Activated CD8-positive, alpha-beta T cell treated with anti-CD3 and anti-CD28 coated beads for 36 hours (primary cell): ENCODE data around the gene KRT26. TPM values are rescaled to one million over a fixed set of nuclear protein-coding genes. Genes with fewer than 3 reads are reported as not detected.
"Not testable (repeated sequence)": the region's sequence is repeated elsewhere in the genome, so short reads cannot be mapped to it uniquely, and the experiment has no call there.

ENCODE experiments used
- ATAC-seq: fragments of 200-7000 bp; cut with Tn5 transposase; one replicate; pipeline ENCODE4 v1.10.0; 2021; ENCODE audit warnings: mild to moderate bottlenecking, moderate library complexity
- CTCF ChIA-PET: fragments of 350-600 bp; sonication (Branson Sonifier 250); formaldehyde crosslinking; loops from one replicate; lab custom pipeline; 2021; ENCODE audit warnings: antibody characterized with exemption; lab: Charles Lee
- POLR2A ChIA-PET: fragments of 350-600 bp; sonication (Branson Sonifier 250); formaldehyde crosslinking; loops from one replicate; lab custom pipeline; 2021; ENCODE audit warnings: antibody characterized with exemption; lab: Charles Lee
- DNase-seq: peaks from one replicate; pipeline ENCODE4 v3.0.0-alpha.2; 2020
- H3K27ac Mint-ChIP-seq: one replicate; pipeline ENCODE4 v1.8.0; 2021; ENCODE audit warnings: mild to moderate bottlenecking, mixed read lengths
- H3K27me3 Mint-ChIP-seq: one replicate; pipeline ENCODE4 v1.8.0; 2021; ENCODE audit warnings: mixed read lengths
- H3K36me3 Mint-ChIP-seq: one replicate; pipeline ENCODE4 v1.8.0; 2021; ENCODE audit warnings: low read depth, mixed read lengths
- H3K4me1 Mint-ChIP-seq: one replicate; pipeline ENCODE4 v1.8.0; 2021; ENCODE audit warnings: low read depth, mixed read lengths
- H3K4me3 Mint-ChIP-seq: one replicate; pipeline ENCODE4 v1.8.0; 2021; ENCODE audit warnings: mild to moderate bottlenecking, moderate library complexity, mixed read lengths
- H3K9me3 Mint-ChIP-seq: one replicate; pipeline ENCODE4 v1.8.0; 2021; ENCODE audit warnings: mixed read lengths
- intact Hi-C: fragments of 100-400 bp; cut with micrococcal nuclease; formaldehyde crosslinking; loops from one replicate; pipeline ENCODE4 v1.10.0; 2022
- total RNA-seq, 2 experiments: library from RNA; stranded (reverse); gene quantifications; one replicate each; pipeline ENCODE4 v1.2.3, GENCODE V29; 2021
- TF ChIP-seq, protein P1 (sequence below): fragments of 200-600 bp; IDR thresholded peaks from one replicate; pipeline ENCODE4 v1.8.0; 2022; ENCODE audit warnings: antibody characterized with exemption, mild to moderate bottlenecking

Gene KRT26
- total RNA-seq, 2 experiments from 2014 or later = not detected

DNA sequence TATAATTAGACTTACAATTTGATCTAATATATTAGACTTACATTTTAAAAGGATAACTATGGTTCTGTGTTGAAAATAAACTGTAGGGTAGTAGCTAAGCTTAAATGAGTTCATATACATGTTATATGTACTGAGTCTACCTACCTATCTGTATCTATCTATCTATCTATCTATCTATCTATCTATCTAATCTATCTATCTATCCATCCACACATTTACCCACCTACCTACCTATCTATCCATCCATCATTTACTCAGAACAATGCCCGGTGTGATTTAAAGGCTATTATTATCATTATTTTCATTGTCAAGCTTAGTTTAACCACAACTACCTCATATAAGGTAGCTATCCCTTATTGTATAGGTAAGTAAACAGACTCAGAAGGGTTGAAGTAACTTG is 43.4 kb upstream of the KRT26 start:
- H3K27me3 Mint-ChIP-seq = peaks cover 26% of the 10 kb centered on the region
- ATAC-seq (no peak), DNase-seq (no peak)
- no peaks in the 10 kb centered on the region for H3K9me3 Mint-ChIP-seq
- ChIA-PET POLR2A (no interaction called here), CTCF (interaction anchor here (1.1 to 1.7 kb wide), 2 partner anchors 13 to 734 kb away, joined by 3 to 5 read pairs; no protein-coding TSS in a partner anchor)
- H3K36me3 Mint-ChIP-seq = peaks cover 18% of the 10 kb centered on the region
- intact Hi-C loops = no loop called here
- H3K4me3 Mint-ChIP-seq = no peak overlapping the region
- TF ChIP-seq, protein P1, sequence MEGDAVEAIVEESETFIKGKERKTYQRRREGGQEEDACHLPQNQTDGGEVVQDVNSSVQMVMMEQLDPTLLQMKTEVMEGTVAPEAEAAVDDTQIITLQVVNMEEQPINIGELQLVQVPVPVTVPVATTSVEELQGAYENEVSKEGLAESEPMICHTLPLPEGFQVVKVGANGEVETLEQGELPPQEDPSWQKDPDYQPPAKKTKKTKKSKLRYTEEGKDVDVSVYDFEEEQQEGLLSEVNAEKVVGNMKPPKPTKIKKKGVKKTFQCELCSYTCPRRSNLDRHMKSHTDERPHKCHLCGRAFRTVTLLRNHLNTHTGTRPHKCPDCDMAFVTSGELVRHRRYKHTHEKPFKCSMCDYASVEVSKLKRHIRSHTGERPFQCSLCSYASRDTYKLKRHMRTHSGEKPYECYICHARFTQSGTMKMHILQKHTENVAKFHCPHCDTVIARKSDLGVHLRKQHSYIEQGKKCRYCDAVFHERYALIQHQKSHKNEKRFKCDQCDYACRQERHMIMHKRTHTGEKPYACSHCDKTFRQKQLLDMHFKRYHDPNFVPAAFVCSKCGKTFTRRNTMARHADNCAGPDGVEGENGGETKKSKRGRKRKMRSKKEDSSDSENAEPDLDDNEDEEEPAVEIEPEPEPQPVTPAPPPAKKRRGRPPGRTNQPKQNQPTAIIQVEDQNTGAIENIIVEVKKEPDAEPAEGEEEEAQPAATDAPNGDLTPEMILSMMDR = no peak
- H3K27ac Mint-ChIP-seq = no peak overlapping the region
- peaks cover 20% of the 10 kb centered on the region for H3K4me1 Mint-ChIP-seq

DNA sequence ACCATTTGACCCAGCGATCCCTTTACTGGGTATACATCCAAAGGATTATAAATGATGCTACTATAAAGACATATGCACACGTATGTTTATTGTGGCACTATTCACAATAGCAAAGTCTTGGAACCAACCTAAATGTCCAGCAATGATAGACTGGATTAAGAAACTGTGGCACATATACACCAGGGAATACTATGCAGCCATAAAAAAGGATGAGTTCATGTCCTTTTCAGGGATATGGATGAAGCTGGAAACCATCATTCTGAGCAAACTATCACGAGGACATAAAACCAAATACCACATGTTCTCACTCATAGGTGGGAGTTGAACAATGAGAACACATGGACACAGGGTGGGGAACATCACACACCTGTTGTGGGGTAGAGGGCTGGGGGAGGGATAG is 42.7 kb upstream of the KRT26 start:
- CTCF ChIA-PET = interaction anchor here (1.7 kb wide), 1 partner anchor 734 kb away, joined by 5 read pairs; no protein-coding TSS in a partner anchor
- H3K4me1 Mint-ChIP-seq = peaks cover 13% of the 10 kb centered on the region
- intact Hi-C loops, H3K9me3 Mint-ChIP-seq, ATAC-seq, POLR2A ChIA-PET, H3K4me3 Mint-ChIP-seq, DNase-seq, H3K27ac Mint-ChIP-seq: not testable (repeated sequence)
- H3K36me3 Mint-ChIP-seq = peaks cover 18% of the 10 kb centered on the region
- peaks cover 34% of the 10 kb centered on the region for H3K27me3 Mint-ChIP-seq

DNA sequence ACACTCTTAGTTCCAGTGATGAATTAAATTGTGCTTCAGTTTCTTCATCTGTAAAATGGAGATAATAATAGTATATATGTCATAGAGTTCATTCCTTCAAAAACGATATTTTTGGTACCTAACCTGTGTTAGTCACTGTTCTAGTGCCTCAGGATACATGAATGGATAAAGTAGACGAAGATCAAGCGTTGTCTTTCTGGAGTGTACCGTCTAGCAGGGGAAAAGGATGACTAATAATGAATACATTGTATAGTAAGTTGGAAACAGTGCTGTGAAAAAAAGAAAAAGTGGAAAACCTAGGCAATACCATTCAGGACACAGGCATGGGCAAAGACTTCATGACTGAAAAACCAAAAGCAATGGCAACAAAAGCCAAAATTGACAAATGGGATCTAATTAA is 41.8 kb upstream of the KRT26 start:
- Mint-ChIP-seq H3K36me3 (peaks cover 18% of the 10 kb centered on the region), H3K27me3 (peaks cover 40% of the 10 kb centered on the region), H3K9me3 (no peaks in the 10 kb centered on the region), H3K27ac (no peak overlapping the region), H3K4me1 (peaks cover 6% of the 10 kb centered on the region), H3K4me3 (no peak overlapping the region)
- ATAC-seq (no peak), DNase-seq (no peak)
- TF ChIP-seq, protein P1 = no peak
- intact Hi-C loops = no loop called here
- CTCF ChIA-PET = no interaction called here
- POLR2A ChIA-PET = interaction anchor here (0.7 kb wide), 1 partner anchor 389 kb away, joined by 3 read pairs; no protein-coding TSS in a partner anchor

DNA sequence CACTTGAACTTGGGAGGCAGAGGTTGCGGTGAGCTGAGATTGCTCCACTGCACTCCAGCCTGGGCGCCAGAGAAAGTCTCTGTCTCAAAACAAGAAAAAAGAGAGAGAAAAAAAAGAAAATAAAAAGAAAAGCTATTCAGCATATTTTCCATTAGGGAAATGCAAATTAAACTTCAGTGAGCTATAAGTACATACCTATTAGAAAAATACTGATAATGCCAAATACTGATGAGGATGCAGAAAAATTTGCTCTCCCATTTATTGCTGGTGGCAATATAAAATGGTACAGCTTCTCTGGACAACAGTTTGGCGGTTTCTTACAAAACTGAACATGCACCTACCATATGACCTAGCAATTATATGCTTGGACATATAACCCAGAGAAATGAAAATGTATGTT is 40.6 kb upstream of the KRT26 start:
- ATAC-seq = no peak
- H3K27me3 Mint-ChIP-seq = peaks cover 46% of the 10 kb centered on the region

DNA sequence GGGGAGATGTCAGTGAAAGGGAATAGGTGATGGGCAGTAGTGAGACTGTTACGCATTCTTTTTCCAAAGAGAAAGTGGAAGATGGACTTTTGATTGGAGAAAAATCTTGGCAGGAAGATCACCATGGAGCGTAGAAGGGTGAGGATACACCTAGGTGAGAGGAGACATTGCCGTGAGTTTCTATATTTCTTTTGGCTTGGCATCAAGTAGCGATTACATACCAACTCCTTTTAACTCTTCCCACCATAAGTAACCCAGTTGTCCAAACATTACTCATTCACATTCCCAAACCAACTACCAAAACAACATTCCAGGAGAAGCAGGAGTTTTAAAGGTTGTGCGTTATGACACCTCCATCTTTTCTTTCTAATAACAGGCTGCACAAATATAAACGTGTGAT is 38.5 kb upstream of the KRT26 start:
- no peak overlapping the region for H3K4me3 Mint-ChIP-seq
- POLR2A ChIA-PET = no interaction called here
- DNase-seq (no peak), ATAC-seq (no peak)
- H3K4me1 Mint-ChIP-seq = no peaks in the 10 kb centered on the region
- intact Hi-C loops = no loop called here
- TF ChIP-seq, protein P1 = no peak
- peaks cover 60% of the 10 kb centered on the region for H3K27me3 Mint-ChIP-seq
- H3K9me3 Mint-ChIP-seq = no peaks in the 10 kb centered on the region
- CTCF ChIA-PET = interaction anchor here (1.1 kb wide), 1 partner anchor 191 kb away, joined by 3 read pairs; no protein-coding TSS in a partner anchor
- no peak overlapping the region for H3K27ac Mint-ChIP-seq
- peaks cover 2% of the 10 kb centered on the region for H3K36me3 Mint-ChIP-seq

More for the DNA sequence above, 40.6 kb upstream of the KRT26 start:
- Mint-ChIP-seq H3K9me3 (no peaks in the 10 kb centered on the region), H3K36me3 (peaks cover 13% of the 10 kb centered on the region), H3K4me3 (no peak overlapping the region), H3K4me1 (peaks cover 3% of the 10 kb centered on the region), H3K27ac (no peak overlapping the region)
- TF ChIP-seq, protein P1 = no peak
- DNase-seq = no peak
- CTCF ChIA-PET = interaction anchor here (1.2 kb wide), 1 partner anchor 9 kb away, joined by 6 read pairs; no protein-coding TSS in a partner anchor
- POLR2A ChIA-PET = no interaction called here
- intact Hi-C loops = no loop called here
